Astrocyte of the spinal cord (primary cell): Measurements from ENCODE around the gene MTX1.
A peak's percentile ranks its signal among the peaks of the same experiment; 100 is the strongest.
"Not testable (repeated sequence)": the region's sequence is repeated elsewhere in the genome, so short reads cannot be mapped to it uniquely, and the experiment has no call there.

Experiments
- DNase-seq: peaks from one replicate; pipeline ENCODE4 v3.0.0; 2011; ENCODE audit warnings: low read depth, low spot score
- H3K4me3 ChIP-seq: 2 replicates; pipeline ENCODE4 v1.5.1; 2011; ENCODE audit warnings: low read depth, mild to moderate bottlenecking, low read length, moderate library complexity
- CTCF ChIP-seq: IDR thresholded peaks from 2 replicates; pipeline ENCODE4 v1.5.1; 2012; ENCODE audit warnings: low read depth, mild to moderate bottlenecking, low read length, inconsistent platforms
- in situ Hi-C: cut with HindIII; loops from 2 replicates; pipeline ENCODE4 v1.10.0; 2017; ENCODE audit warnings: low sequenced_read_pairs

The MTX1 gene

GRCh38 chr1:155167166-155168104, 41.1 kb upstream of the MTX1 start:
- in situ Hi-C loops: no loop called here
- peak; percentile 81 for DNase-seq
- no peak overlapping the region for H3K4me3 ChIP-seq
- TF ChIP-seq CTCF: peak; percentile 89

- H3K4me3 ChIP-seq, DNase-seq, in situ Hi-C loops: not testable (repeated sequence)
Measured at GRCh38 chr1:155168105-155168445, 40.4 kb upstream of the MTX1 start.

- in situ Hi-C loops: no loop called here
- TF ChIP-seq CTCF: no peak
- no peak for DNase-seq
- H3K4me3 ChIP-seq: no peak overlapping the region
Measured at GRCh38 chr1:155168456-155169210, 39.9 kb upstream of the MTX1 start.

GRCh38 chr1:155169541-155169940, 39.0 kb upstream of the MTX1 start:
- no peak overlapping the region for H3K4me3 ChIP-seq
- no peak for TF ChIP-seq CTCF
- in situ Hi-C loops: no loop called here
- no peak for DNase-seq

- no peak for DNase-seq
- no peak for TF ChIP-seq CTCF
- H3K4me3 ChIP-seq: no peak overlapping the region
- in situ Hi-C loops: no loop called here
Measured at GRCh38 chr1:155170101-155170785, 38.3 kb upstream of the MTX1 start.

GRCh38 chr1:155170806-155171205, 37.7 kb upstream of the MTX1 start:
- no peak for DNase-seq
- no peak overlapping the region for H3K4me3 ChIP-seq
- in situ Hi-C loops: no loop called here
- TF ChIP-seq CTCF: no peak
